Suprapubic skin (tissue), 4 donors: ENCODE data around the gene SNAPC2.

ENCODE experiments used
- EP300 ChIP-seq: sonication (generic); formaldehyde crosslinking; IDR thresholded peaks from one replicate; pipeline ENCODE4 v1.6.1; 2017; ENCODE audit warnings: antibody characterized with exemption
- POLR2AphosphoS5 ChIP-seq, 3 donors: sonication (generic); formaldehyde crosslinking; IDR thresholded peaks; one replicate each; pipeline ENCODE4 v1.6.1; 2017; ENCODE audit warnings: antibody characterized with exemption in 3 of 3
- TF ChIP-seq, protein P1 (sequence below), 2 donors: fragments of 200-600 bp in 1 of 2; fragments of 450-650 bp in 1 of 2; sonication (generic) in 1 of 2; IDR thresholded peaks; one replicate each; pipeline ENCODE4 v1.5.1; 2016 to 2019; ENCODE audit warnings: antibody characterized with exemption in 2 of 2, mild to moderate bottlenecking in 1 of 2, moderate library complexity in 1 of 2

DNA sequence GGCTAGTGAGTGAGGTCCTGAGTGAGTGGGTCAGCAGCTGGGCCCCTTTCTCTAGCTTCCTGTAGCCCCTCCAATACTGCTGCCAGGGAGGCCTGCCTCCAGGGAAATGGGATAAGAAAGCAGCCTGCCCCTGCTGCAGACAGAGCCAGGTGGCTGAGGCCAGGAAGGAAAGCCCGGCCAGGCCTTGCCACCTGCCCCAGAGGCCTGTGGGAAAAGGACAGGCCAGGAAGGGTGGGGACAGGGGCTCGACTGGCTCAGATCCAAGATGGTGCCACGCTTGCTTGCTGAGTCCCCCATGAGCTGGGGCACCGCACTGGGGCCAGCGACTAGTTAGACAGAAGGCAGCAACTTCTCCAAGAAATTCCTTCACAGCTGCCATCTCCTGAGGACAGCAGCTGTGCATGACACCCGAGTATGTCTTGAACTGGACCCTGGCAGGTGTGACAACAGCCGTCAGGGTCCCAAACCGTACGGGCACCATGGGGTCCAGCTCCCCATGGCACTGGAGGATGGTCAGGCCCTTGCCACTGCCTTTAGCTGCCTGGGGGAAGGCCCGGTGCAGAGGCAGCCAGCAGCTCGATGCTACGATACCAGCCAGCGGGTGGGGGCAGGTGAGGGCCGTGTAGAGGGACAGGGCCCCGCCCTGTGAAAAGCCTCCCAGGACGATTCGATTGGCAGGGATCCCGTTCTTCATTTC, 40.9 kb upstream of the SNAPC2 start:
- TF ChIP-seq, protein P1, sequence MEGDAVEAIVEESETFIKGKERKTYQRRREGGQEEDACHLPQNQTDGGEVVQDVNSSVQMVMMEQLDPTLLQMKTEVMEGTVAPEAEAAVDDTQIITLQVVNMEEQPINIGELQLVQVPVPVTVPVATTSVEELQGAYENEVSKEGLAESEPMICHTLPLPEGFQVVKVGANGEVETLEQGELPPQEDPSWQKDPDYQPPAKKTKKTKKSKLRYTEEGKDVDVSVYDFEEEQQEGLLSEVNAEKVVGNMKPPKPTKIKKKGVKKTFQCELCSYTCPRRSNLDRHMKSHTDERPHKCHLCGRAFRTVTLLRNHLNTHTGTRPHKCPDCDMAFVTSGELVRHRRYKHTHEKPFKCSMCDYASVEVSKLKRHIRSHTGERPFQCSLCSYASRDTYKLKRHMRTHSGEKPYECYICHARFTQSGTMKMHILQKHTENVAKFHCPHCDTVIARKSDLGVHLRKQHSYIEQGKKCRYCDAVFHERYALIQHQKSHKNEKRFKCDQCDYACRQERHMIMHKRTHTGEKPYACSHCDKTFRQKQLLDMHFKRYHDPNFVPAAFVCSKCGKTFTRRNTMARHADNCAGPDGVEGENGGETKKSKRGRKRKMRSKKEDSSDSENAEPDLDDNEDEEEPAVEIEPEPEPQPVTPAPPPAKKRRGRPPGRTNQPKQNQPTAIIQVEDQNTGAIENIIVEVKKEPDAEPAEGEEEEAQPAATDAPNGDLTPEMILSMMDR (IDR thresholded peaks at IDR 0.05): no peak
- no peak for TF ChIP-seq POLR2AphosphoS5 (IDR thresholded peaks at IDR 0.05)
- TF ChIP-seq EP300: no peak
